GM12872 (cell line): Measurements from ENCODE around the gene ALDH3A1.

ENCODE experiments used
- CTCF ChIP-seq: IDR thresholded peaks from 3 replicates; pipeline ENCODE4 v1.5.1; 2011; ENCODE audit warnings: low read depth, mild to moderate bottlenecking, low read length, moderate library complexity; ENCODE audit not compliant: insufficient read depth

Gene ALDH3A1

GRCh38 chr17:19750020-19750572 lies 2.0 kb upstream of the ALDH3A1 start:
- TF ChIP-seq CTCF = no peak

DNA sequence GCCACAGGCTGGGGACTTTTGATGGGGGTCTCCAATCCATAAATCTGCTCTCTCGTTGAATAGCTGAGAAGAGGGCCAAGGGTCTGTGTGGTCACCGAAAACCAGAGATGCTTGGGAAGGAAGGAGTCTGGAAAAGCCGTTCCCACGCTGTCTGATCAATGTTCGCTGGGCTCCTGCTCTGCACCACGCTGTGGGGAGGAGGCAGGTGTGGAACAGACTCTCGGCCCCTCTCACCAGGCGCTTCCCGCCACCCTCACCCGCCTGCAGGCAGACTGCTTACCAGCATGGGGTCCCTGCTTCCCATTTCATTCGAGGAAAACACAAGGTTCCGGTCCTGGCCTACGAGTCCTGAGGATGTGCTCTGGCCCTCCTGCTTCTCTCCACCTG lies 702 bp upstream of the ALDH3A1 start:
- TF ChIP-seq CTCF = no peak

- no peak for TF ChIP-seq CTCF
Observed at GRCh38 chr17:19747159-19747719, 859 bp downstream of the ALDH3A1 start.

DNA sequence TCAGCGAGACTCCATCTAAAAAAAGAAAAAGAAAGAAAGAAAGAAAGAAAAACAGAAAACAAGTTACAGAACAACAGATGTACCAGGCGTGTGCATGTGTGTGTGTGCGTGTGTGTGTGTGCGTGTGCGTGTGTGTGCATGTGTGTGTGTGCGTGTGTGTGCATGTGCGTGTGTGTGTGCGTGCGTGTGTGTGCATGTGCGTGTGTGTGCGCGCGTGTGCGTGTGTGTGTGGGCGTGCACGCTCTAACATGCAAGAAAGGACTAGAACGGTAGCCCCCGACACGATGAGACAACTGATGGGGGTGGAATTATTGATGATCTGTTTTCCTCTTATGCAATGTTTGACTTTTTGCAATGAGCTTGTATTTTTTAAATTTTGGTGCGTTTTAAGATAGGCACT lies 1.6 kb downstream of the ALDH3A1 start:
- no peak for TF ChIP-seq CTCF

DNA sequence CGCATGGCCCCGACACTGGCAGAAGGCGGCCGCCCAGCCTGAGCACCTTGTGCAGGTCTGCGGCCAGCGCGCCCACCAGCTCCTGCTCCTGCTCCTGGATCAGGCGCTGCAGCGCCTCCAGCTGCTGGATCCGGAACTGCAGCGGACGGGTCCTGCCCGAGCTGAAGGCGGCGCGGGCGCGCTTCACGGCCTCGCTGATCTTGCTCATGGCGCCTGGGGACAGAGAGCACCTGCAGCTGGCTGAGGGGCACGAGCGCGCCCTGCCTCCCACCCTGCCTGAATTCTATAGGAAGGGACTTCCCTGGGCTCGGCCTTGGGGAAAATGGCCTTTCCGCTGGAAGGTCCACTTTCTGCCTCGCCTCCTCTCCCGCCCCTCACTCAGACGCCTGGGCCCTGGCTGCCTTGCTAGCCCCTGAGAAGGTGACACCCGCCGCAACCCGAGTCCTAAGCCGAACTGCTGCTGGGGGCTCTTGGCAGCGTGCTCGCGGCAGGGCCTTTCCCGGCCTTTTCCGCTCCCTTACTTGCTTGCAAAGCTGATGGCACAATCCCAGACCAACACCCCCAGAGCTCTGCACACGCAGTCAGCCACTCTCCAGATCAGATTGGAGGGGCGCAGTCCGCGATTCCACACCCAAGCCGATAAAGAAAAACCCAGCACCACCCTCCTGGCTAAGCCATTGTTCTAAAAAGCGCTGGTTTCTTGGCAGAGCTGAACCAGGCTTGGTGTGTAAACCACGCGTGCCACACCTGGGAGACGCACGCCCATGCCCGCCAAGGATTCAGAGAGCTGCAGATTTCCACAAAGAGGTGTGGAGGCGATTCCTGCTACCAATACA lies 3.0 kb downstream of the ALDH3A1 start:
- TF ChIP-seq CTCF = peak; percentile 96

DNA sequence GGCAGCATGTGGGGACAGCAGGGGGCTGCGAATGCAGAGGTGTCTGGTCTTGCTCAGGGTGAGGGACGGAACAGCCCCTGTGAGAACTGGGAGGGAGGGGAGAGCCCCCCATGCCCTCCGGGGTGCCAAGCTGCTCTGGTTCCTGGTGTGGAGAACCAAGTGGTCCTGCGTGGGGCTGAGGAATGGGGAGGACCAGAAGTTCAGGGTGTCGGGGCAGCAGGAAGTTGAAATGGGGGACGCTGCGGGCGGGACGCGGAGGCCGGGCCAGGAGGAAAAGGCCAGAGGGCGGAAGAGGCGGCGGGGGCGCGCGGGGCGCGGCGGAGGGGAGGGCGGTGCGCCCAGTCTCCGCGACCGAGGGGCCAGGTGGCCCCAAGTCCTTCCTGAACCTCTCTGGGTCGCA lies 3.6 kb downstream of the ALDH3A1 start:
- TF ChIP-seq CTCF = no peak
